Astrocyte (in vitro differentiated cells and primary cell): Measurements from ENCODE around the gene TBC1D2.

Source experiments
- CTCF ChIP-seq: IDR thresholded peaks from 2 replicates; pipeline ENCODE4 v1.5.1; 2011; ENCODE audit warnings: low read depth, mild to moderate bottlenecking, inconsistent platforms, low read length, moderate library complexity; ENCODE audit not compliant: insufficient read depth
- EZH2 ChIP-seq: IDR thresholded peaks from 2 replicates; pipeline ENCODE4 v1.6.1; 2012; ENCODE audit warnings: mild to moderate bottlenecking, low read length, inconsistent platforms; ENCODE audit not compliant: insufficient read depth

DNA sequence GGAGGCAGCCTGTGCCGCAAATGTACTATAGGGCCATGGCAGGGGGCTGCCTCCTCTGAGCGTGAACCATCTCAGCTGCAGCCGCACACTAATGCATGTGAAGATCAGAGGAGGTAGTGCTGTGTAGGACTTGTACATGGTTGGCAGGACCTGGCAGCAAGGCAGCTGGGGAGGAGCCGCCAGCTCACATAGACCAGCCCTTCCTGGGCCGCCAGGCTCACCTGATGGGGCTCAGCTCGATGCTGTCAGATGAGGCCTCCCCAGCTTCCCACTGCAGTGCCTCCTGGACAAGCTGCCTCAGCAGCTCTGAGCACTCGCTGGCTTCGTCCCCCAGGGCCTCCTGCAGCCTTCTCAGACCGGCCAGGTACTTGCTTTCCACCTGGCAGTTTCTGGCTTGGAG lies 45.0 kb downstream of the TBC1D2 start:
- TF ChIP-seq EZH2 = no peak
- no peak for TF ChIP-seq CTCF
